ENCODE data around the gene KNTC1.
"Not testable (repeated sequence)": the region's sequence is repeated elsewhere in the genome, so short reads cannot be mapped to it uniquely, and the experiment has no call there.

The KNTC1 gene

GRCh38 chr12:122506393-122506938 is 20.6 kb upstream of the KNTC1 start:
- DNase-seq: no peak

DNA sequence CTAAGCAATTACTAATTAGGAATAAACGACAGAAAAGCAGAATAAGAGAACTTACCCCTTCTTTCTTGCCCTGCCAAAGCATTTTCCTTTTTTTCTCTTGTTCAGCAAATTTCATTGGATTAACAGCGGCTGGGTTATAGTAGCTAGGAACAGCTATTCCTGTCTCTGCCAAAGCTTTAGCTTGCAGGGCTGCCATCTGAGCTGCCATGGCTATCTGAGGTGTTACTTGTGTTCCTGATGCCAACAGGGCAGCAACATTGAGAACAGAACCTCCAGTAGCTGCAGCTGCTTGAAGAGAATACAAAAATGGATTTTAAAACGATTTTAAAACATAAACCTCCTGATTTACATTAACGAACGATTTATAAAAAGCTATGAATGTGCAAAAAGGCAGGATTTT is 18.9 kb upstream of the KNTC1 start:
- no peak for DNase-seq

GRCh38 chr12:122513028-122513427 is 14.0 kb upstream of the KNTC1 start:
- not testable (repeated sequence) for DNase-seq

DNA sequence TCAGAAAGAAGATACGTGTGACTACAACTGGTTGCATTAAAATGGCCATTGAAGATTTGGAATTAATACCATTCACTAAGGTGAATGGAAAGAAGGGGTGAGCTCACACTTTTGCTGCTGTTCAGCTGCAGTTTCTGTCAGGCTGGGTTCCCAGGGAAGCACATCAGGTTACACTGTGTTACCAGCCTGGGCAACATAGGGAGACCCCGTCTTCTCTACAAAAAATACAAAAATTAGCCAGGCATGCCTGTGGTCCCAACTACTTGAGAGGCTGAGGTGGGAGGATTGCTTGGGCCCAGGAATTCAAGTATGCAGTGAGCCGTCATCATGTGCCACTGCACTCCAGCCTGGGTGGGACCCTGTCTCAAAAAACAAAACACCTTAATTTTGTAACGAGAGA is 13.4 kb upstream of the KNTC1 start:
- DNase-seq: no peak

DNA sequence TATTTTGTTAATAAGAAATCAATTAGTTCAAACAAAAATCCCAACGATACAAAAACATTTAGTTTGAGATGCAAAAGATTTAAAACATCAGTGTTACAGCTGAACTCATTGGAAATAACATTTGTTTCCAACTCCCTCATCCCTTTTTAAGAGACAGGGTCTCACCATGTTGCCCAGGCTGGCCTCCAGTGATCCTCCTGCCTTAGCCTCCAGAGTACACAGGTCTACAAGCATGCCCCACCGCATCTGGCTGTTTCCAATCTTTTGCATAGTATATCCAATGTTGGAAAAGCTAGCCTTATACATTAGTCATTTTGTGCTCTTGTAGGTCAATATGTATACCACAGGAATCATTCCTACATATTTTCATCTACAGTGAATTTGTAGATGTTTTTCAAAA is 11.8 kb upstream of the KNTC1 start:
- DNase-seq: no peak

GRCh38 chr12:122516544-122517361 is 10.3 kb upstream of the KNTC1 start:
- DNase-seq: no peak

DNA sequence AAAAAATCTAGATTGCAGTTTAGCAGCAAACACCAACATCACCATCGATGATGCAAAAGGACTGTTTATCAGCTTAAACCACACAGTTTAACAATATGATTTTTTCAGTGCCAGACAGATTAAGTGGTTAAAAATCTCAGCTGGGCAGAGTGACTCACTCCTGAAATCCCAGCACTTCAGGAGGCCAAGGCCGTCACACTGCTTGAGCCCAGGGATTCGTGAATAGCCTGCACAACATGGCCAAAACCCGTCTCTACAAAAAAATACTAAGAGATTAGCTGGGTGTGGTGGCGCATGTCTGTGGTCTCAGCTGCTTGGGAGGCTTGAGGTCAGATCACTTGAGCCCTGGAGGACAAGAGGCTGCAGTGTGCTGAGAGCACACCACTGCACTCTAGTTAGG is 9.2 kb upstream of the KNTC1 start:
- no peak for DNase-seq

DNA sequence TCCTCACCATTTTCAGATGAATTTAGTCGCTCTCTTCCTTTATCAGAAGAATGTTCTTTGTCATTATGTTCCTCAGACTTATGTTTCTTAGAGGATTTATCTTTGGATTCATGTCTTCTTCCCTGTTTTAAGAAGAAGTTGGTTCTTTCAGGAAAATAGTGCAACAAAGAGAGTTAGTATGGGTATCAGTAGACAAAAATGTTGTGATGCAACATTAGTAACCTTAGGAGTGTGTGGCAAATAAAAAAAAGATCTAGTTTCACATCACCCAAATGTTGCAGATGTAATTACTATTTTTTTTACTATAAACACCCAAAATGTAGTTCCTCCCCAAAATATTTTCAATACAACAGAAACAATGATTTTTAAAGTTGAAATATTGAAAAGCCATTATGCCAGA is 8.1 kb upstream of the KNTC1 start:
- DNase-seq: no peak

GRCh38 chr12:122519418-122519817 is 7.6 kb upstream of the KNTC1 start:
- no peak for DNase-seq

- no peak for DNase-seq
Measured at GRCh38 chr12:122520676-122521075, 6.4 kb upstream of the KNTC1 start.

DNA sequence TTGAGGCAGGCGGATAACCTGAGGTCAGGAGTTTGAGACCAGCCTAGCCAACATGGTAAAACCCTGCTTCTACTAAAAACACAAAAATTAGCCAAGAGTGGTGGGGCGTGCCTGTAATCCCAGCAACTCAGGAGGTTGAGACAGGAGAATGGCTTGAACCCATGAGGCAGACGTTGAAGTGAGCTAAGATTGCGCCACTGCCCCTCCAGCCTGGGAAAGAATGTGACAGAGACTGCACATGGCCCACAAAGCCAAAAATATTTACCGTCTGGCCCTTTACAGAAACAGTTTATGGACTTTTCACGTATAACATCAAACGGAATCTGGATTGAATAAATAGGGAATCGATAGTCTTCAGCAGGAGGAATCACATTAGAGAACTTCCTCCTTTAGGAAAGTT is 3.8 kb upstream of the KNTC1 start:
- DNase-seq: no peak

DNA sequence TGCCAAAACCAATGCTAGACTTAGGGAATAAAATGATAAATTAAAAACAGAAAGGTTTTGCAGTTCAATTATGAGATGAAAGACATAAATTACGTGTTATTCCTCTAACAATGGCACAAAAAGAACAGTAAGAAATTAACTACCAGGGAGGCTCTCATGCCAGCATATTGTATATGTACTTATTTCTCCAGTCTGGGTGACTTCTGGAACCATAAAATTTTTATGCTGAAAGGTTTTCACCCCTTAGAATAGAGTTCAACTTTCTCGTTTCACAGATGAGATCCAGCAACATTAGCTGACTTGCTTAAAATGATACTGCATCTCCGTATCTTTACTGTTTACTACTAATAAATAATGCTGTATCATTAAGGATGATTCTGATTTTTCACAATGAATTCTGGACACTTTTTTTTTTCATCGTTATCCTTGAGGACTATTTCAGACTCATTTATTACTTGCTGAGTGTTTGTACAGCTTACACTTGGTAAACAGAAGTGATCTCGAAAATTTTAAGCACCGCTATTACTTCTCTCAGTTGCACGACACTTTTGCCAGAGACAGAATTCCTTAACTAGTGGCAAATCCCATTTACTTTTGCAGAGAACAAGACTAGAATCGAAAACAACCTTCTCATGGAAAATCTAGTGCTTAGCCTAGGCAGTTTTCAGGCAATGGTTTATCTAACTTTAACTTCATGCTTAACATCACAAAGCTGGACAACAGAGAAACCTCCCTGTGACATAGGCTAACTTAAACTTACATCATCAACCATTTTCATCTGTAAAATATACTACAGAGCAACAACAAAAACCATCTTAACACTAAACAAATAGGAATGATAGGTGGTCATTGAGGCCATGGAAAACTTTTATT is 3.0 kb upstream of the KNTC1 start:
- DNase-seq: no peak

GRCh38 chr12:122527478-122527944 is 462 bp downstream of the KNTC1 start:
- DNase-seq: no peak

GRCh38 chr12:122528582-122528981 is 1.5 kb downstream of the KNTC1 start:
- no peak for DNase-seq

DNA sequence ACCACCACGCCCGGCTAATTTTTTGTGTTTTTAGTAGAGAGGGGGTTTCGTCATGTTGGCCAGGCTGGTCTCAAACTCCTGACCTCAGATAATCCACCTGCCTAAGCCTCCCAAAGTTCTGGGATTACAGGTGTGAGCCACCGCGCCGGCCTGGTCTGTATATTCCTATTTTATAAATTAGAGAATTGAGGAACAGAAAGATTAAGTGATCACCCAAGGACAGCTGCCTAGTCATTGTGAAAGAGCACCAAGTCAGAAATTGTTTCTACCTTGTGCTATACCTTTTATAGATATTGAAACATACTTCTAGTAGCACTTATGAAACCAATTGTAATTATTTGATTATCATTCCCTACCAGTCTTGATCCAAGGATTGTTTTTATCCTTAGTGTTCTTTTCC is 1.9 kb downstream of the KNTC1 start:
- DNase-seq: no peak

- no peak for DNase-seq
Measured at GRCh38 chr12:122533856-122534255, 6.8 kb downstream of the KNTC1 start.

- no peak for DNase-seq
Measured at GRCh38 chr12:122537021-122537420, 10.0 kb downstream of the KNTC1 start.

GRCh38 chr12:122538496-122538895 is 11.4 kb downstream of the KNTC1 start:
- DNase-seq: no peak

- no peak for DNase-seq
Measured at GRCh38 chr12:122544537-122544936, 17.5 kb downstream of the KNTC1 start.

DNA sequence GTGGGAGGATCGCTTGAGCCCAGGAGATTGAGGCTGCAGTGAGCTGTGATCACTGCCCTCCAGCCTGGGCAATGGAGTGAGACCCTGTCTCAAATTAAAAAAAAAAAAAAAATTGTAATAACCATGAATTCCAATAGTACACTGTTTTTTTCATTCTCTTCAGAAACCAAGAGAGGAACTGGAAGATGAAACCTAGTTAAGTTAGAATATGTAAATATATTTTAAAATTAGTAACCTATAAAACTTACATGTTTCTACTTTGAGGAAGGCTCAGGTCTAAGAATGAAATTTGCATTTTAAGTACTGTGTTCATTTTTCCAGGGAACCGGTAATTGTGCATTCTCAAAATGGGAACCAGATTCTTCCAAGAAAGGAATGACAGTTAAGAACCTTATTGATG is 18.8 kb downstream of the KNTC1 start:
- no peak for DNase-seq

GRCh38 chr12:122547330-122547729 is 20.3 kb downstream of the KNTC1 start:
- no peak for DNase-seq

- DNase-seq: no peak
Measured at GRCh38 chr12:122558745-122559641, 31.9 kb downstream of the KNTC1 start.

DNA sequence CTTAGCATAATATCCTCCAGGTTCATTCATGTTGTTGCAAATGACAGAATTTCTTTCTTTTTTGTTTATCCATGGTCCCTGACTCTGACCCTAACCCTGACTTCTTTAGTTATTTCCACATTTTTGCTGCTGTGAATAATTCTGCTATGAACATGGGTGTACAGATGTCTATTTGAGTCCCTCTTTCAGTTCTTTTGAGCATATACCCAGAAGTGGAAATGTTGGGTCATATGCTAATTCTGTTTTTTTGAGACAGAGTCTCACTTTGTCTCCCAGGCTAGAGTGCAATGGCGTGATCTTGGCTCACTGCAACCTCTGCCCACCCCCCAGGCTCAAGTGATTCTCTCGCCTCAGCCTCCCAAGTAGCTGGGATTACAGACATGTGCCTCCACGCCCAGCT is 33.1 kb downstream of the KNTC1 start:
- DNase-seq: no peak

All from NCI-H446 treated with DMSO at 0.1 percent for 48 hours (cell line).